GM19397 (cell line): ENCODE results near the gene PCDHA6.
"Not testable (repeated sequence)": the region's sequence is repeated elsewhere in the genome, so short reads cannot be mapped to it uniquely, and the experiment has no call there.

Experiments used
- ATAC-seq: cut with Tn5 transposase; IDR thresholded peaks from one replicate; pipeline ENCODE4 v1.9.1; 2021; ENCODE audit warnings: mild to moderate bottlenecking, moderate library complexity; ENCODE audit not compliant: unreplicated experiment

The PCDHA6 gene

DNA sequence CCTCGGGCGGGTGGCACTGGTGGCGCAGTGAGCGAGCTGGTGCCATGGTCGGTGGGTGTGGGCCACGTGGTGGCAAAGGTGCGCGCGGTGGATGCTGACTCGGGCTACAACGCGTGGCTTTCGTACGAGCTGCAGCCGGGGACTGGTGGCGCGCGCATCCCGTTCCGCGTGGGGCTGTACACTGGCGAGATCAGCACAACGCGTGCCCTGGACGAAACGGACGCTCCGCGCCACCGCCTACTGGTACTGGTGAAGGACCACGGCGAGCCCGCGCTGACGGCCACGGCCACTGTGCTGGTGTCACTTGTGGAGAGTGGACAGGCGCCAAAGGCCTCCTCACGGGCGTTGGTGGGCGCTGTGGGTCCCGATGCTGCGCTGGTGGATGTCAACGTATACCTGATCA lies 18.9 kb upstream of the PCDHA6 start:
- ATAC-seq = no peak

DNA sequence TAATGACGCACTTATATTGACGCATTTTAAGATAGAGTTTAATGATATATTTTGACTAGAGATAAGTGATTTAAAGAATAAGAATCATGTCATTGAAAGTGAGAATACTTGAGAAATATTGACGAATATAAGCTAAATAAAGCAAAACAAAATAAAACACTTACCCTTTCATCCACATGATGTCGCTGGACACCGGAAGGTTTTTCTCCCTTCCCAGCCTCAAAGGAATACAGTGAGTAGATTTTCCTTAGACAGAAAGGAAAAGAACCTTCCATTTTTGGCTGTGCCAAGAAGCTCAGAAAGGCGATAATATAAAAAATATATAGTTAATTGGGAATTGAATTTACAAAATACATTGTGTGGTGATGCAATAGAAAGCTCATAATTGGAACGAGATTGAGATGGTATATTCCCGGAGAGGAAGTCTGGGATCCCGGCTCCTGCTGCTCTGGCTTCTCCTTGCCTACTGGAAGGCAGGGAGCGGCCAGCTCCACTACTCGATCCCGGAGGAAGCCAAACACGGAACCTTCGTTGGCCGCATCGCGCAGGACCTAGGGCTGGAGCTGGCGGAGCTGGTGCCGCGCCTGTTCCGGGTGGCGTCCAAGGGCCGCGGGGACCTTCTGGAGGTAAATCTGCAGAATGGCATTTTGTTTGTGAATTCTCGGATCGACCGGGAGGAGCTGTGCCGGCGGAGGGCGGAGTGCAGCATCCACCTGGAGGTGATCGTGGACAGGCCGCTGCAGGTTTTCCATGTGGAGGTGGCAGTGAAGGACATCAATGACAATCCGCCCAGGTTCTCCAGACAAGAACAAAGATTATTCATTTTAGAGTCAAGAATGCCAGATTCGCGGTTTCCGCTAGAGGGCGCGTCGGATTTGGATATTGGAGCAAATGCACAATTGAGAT lies 6.1 kb upstream of the PCDHA6 start, which contains the start of gene PCDHA5:
PCDHA5 (plus strand) TSS at position 239 of the 906 bp plus-strand sequence.
- ATAC-seq = no peak

DNA sequence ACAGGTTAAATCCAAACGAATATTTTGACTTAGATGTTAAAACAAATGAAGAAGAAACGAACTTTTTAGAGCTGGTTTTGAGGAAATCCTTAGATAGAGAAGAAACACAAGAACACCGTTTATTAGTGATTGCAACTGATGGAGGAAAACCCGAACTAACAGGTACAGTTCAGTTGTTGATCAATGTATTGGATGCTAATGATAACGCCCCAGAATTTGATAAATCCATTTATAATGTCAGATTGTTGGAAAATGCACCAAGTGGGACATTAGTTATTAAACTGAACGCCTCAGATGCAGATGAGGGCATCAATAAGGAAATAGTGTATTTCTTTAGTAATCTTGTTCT lies 5.5 kb upstream of the PCDHA6 start:
- ATAC-seq = no peak

DNA sequence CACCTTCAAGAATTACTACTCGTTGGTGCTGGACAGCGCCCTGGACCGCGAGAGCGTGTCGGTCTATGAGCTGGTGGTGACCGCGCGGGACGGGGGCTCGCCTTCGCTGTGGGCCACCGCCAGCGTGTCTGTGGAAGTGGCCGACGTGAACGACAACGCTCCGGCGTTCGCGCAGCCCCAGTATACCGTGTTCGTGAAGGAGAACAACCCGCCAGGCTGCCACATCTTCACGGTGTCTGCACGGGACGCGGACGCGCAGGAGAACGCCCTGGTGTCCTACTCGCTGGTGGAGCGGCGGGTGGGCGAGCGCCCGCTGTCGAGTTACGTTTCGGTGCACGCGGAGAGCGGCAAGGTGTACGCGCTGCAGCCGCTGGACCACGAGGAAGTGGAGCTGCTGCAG lies 4.8 kb upstream of the PCDHA6 start:
- not testable (repeated sequence) for ATAC-seq

DNA sequence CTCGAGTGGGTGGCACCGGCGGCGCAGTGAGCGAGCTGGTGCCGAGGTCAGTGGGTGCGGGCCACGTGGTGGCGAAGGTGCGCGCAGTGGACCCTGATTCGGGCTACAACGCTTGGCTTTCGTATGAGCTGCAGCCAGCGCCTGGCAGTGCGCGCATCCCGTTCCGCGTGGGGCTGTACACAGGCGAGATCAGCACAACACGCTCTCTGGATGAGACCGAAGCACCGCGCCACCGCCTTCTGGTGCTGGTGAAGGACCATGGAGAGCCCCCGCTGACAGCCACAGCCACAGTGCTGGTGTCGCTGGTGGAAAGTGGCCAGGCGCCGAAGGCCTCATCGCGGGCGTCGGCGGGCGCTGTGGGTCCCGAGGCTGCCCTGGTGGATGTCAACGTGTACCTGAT lies 4.3 kb upstream of the PCDHA6 start:
- ATAC-seq = no peak

DNA sequence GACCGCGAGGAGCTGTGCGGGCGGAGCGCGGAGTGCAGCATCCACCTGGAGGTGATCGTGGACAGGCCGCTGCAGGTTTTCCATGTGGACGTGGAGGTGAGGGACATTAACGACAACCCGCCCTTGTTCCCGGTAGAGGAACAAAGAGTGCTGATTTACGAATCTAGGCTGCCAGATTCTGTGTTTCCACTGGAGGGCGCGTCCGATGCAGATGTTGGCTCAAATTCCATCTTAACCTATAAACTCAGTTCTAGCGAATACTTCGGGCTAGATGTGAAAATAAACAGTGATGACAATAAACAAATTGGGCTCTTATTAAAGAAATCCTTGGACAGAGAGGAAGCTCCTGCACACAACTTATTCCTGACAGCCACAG lies 590 bp downstream of the PCDHA6 start:
- ATAC-seq = no peak

DNA sequence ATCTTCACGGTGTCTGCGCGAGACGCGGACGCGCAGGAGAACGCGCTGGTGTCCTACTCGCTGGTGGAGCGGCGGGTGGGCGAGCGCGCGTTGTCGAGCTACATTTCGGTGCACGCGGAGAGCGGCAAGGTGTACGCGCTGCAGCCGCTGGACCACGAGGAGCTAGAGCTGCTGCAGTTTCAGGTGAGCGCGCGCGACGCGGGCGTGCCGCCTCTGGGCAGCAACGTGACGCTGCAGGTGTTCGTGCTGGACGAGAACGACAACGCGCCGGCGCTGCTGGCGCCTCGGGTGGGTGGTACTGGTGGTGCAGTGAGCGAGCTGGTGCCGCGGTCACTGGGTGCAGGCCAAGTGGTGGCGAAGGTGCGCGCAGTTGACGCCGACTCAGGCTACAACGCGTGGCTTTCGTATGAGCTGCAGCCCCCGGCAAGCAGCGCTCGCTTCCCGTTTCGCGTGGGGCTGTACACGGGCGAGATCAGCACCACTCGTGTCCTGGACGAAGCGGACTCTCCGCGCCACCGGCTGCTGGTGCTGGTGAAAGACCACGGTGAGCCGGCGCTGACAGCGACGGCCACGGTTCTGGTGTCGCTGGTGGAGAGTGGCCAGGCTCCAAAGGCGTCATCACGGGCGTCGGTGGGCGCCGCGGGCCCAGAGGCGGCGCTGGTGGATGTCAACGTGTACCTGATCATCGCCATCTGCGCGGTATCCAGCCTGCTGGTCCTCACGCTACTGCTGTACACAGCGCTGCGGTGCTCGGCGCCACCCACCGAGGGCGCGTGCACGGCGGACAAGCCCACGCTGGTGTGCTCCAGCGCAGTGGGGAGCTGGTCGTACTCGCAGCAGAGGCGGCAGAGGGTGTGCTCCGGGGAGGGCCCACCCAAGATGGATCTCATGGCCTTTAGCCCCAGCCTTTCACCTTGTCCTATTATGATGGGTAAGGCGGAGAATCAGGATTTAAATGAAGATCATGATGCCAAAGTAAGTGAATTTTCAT lies 2.0 kb downstream of the PCDHA6 start:
- ATAC-seq = not testable (repeated sequence)

DNA sequence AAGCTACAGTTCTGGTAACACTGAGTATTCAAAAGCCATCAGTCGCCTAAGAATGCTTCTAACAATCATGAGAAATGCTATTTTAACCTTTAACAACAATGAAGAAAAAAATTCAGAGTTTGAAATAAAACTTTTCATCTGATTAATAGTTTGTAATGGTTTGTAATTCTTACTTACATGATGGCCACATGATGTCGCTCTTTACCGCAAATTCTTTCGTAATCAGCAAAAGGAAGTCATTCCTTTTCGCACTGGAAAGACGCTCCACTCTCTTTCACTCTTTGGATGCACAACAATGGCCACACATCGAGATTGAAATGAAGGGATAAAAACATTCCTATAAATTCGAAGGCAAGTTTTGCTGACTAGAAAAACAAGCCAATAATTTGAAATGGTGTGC lies 6.2 kb downstream of the PCDHA6 start, which contains the start of gene PCDHA7:
PCDHA7 (plus strand) TSS at position 277 of the 400 bp plus-strand sequence; CDS start at position 392, 115 bp downstream.
- no peak for ATAC-seq

DNA sequence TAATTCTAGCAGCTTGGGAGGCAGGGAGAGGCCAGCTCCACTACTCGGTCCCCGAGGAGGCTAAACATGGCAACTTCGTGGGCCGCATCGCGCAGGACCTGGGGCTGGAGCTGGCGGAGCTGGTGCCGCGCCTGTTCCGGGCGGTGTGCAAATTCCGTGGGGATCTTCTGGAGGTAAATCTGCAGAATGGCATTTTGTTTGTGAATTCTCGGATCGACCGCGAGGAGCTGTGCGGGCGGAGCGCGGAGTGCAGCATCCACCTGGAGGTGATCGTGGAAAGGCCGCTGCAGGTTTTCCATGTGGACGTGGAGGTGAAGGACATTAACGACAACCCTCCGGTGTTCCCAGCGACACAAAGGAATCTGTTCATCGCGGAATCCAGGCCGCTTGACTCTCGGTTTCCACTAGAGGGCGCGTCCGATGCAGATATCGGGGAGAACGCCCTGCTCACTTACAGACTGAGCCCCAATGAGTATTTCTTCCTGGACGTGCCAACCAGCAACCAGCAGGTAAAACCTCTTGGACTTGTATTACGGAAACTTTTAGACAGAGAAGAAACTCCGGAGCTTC lies 6.8 kb downstream of the PCDHA6 start:
- not testable (repeated sequence) for ATAC-seq

DNA sequence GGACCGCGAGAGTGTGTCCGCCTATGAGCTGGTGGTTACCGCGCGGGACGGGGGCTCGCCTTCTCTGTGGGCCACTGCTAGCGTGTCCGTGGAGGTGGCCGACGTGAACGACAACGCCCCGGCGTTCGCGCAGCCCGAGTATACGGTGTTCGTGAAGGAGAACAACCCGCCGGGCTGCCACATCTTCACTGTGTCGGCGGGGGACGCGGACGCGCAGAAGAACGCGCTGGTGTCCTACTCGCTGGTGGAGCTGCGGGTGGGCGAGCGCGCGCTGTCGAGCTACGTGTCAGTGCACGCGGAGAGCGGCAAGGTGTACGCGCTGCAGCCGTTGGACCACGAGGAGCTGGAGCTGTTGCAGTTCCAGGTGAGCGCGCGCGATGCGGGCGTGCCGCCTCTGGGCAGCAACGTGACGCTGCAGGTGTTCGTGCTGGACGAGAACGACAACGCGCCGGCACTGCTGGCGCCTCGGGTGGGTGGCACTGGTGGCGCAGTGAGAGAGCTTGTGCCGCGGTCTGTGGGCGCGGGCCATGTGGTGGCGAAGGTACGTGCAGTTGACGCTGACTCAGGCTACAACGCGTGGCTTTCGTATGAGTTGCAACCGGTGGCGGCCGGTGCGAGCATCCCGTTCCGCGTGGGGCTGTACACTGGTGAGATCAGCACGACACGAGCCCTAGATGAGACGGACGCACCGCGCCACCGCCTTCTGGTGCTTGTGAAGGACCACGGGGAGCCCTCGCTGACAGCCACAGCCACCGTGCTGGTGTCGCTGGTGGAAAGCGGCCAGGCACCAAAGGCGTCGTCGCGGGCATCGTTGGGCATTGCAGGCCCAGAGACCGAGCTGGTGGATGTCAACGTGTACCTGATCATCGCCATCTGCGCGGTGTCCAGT lies 8.1 kb downstream of the PCDHA6 start:
- no peak for ATAC-seq

DNA sequence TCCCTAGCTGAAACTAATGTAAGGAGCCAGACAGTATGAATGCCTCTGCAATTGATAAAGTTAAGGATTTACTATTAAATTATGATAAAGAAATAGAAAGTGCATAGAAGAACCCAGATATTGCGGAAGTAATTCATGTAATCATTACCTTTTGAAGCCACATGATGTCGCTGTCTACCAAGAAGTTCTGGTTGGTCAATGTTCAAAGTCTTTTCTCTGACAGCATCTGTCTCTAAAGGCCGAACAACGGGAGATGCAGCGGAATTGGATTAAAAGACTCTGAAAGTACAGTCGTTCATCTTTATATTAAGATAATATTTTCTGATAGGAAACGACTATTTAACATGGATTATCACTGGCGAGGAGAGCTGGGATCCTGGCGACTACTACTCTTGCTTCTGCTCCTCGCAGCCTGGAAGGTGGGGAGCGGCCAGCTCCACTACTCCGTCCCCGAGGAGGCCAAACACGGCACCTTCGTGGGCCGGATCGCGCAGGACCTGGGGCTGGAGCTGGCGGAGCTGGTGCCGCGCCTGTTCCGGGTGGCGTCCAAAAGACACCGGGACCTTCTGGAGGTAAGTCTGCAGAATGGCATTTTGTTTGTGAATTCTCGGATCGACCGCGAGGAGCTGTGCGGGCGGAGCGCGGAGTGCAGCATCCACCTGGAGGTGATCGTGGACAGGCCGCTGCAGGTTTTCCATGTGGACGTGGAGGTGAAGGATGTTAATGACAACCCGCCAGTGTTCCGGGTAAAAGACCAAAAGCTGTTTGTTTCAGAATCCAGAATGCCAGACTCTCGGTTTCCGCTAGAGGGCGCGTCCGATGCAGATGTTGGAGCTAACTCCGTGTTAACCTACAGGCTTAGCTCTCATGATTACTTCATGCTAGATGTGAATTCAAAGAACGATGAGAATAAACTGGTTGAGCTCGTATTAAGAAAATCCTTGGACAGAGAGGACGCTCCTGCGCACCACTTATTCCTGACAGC lies 13.5 kb downstream of the PCDHA6 start, which contains the start of gene PCDHA8:
PCDHA8 (plus strand) TSS at position 210 of the 985 bp plus-strand sequence; CDS start at position 345, 135 bp downstream.
- no peak for ATAC-seq

DNA sequence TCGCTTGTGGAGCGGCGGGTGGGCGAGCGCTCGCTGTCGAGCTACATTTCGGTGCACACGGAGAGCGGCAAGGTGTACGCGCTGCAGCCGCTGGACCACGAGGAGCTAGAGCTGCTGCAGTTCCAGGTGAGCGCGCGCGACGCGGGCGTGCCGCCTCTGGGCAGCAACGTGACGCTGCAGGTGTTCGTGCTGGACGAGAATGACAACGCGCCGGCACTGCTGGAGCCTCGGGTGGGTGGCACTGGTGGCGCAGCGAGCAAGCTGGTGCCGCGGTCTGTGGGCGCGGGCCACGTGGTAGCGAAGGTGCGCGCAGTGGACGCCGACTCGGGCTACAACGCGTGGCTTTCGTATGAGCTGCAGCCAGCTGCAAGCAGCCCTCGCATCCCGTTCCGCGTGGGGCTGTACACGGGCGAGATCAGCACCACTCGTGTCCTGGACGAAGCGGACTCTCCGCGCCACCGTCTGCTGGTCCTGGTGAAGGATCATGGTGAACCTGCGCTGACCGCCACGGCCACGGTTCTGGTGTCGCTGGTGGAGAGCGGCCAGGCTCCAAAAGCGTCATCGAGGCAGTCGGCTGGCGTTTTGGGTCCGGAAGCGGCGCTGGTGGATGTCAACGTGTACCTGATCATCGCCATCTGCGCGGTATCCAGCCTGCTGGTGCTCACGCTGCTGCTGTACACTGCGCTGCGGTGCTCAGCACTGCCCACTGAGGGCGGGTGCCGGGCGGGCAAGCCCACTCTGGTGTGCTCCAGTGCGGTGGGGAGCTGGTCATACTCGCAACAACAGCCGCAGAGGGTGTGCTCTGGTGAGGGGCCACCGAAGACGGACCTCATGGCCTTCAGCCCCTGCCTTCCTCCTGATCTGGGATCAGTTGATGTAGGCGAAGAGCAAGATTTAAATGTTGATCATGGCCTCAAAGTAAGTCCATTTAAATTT lies 15.3 kb downstream of the PCDHA6 start:
- ATAC-seq = no peak

DNA sequence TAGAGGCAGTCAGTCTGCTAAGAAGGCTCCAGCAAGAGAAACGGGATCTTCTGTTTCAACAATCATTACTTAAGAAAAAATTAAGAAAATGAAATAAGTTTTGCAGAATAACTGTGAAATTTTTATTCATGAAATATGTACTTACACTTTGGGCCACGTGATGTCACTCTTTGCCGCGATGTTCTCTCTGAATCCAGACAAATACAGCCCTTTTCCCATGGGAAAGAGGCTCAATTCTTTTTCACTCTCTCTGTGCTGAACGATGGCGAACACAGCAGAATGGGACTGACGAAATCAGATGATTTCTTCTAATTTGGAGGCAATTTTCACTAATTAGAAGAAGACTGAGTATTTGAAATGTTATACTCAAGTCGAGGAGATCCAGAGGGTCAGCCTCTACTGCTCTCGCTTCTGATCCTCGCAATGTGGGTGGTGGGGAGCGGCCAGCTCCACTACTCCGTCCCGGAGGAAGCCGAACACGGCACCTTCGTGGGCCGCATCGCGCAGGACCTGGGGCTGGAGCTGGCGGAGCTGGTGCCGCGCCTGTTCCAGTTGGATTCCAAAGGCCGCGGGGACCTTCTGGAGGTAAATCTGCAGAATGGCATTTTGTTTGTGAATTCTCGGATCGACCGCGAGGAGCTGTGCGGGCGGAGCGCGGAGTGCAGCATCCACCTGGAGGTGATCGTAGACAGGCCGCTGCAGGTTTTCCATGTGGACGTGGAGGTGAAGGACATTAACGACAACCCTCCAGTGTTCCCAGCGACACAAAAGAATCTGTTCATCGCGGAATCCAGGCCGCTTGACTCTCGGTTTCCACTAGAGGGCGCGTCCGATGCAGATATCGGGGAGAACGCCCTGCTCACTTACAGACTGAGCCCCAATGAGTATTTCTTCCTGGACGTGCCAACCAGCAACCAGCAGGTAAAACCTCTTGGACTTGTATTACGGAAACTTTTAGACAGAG lies 20.7 kb downstream of the PCDHA6 start, which contains the start of gene PCDHA9:
PCDHA9 (plus strand) TSS at position 244 of the 964 bp plus-strand sequence; CDS start at position 358, 114 bp downstream.
- not testable (repeated sequence) for ATAC-seq

DNA sequence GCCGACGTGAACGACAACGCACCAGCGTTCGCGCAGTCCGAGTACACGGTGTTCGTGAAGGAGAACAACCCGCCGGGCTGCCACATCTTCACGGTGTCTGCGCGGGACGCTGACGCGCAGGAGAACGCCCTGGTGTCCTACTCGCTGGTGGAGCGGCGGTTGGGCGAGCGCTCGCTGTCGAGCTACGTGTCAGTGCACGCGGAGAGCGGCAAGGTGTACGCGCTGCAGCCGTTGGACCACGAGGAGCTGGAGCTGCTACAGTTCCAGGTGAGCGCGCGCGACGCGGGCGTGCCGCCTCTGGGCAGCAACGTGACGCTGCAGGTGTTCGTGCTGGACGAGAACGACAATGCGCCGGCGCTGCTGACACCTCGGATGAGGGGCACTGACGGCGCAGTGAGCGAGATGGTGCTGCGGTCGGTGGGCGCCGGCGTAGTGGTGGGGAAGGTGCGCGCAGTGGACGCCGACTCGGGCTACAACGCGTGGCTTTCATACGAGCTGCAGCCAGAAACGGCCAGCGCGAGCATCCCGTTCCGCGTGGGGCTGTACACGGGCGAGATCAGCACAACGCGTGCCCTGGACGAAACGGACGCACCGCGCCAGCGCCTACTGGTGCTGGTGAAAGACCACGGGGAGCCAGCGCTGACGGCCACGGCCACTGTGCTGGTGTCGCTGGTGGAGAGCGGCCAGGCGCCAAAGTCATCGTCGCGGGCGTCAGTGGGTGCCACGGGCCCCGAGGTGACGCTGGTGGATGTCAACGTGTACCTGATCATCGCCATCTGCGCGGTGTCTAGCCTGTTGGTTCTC lies 22.3 kb downstream of the PCDHA6 start:
- ATAC-seq = not testable (repeated sequence)
